Erythroblast (primary cell): ENCODE results near the gene POU6F2.

Experiments used
- GATA1 ChIP-seq: IDR thresholded peaks from 2 replicates; pipeline ENCODE4 v1.6.1; 2011; ENCODE audit warnings: low read depth, mild to moderate bottlenecking, control low read depth, low read length, moderate library complexity
- POLR2A ChIP-seq: IDR thresholded peaks from 2 replicates; pipeline ENCODE4 v1.6.1; 2011; ENCODE audit warnings: mild to moderate bottlenecking, low read length

DNA sequence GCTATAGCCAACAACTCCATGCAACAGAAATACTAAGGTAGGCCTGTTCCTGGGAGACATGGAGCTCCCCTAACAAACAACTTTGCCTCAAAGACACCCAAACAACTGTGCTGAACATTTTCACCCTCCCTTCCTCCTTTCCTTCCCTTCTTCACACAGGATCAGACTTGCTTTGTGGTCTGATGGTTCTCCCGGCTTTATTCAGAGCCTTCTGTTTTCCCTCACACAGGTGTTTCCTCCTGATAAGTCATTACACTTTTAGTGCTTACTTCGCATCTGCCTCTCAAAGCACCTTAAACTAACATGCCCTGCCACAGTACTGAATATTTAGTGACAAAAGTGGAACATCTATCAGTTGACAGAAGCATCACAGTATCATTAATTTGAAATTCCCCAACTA lies 532.2 kb downstream of the POU6F2 start:
- TF ChIP-seq POLR2A, result no peak
- no peak for TF ChIP-seq GATA1
